Esophagus squamous epithelium (tissue), 5 donors: ENCODE measurements around the gene RAB27B. TPM values are rescaled to one million over a fixed set of nuclear protein-coding genes. Genes with fewer than 3 reads are reported as not detected.
A peak's percentile ranks its signal among the peaks of the same experiment; 100 is the strongest.

Experiments
- DNase-seq: peaks from one replicate; lab custom pipeline; 2025; lab: John Stamatoyannopoulos, UW
- H3K27ac ChIP-seq, 4 donors: fragments of 200-600 bp; sonication (generic); one replicate each; pipeline ENCODE4 v1.5.1; 2016 to 2019; ENCODE audit warnings: mild to moderate bottlenecking in 1 of 4
- H3K27me3 ChIP-seq, 4 donors: fragments of 200-600 bp; sonication (generic); 1 replicate in 3 of 4; 2 replicates in 1 of 4; pipeline versions ENCODE4 v1.5.1 to v1.6.0; 2017 to 2021; ENCODE audit warnings: antibody characterized with exemption in 1 of 4
- H3K36me3 ChIP-seq, 3 donors: fragments of 200-600 bp; sonication (generic); one replicate each; pipeline ENCODE4 v1.5.1; 2016 to 2019
- H3K4me1 ChIP-seq, 3 donors: fragments of 200-600 bp; sonication (generic); one replicate each; pipeline ENCODE4 v1.5.1; 2017 to 2019
- H3K4me3 ChIP-seq, 4 donors: fragments of 200-600 bp; sonication (generic); 1 replicate in 3 of 4; 2 replicates in 1 of 4; pipeline ENCODE4 v1.5.1; 2016 to 2019; ENCODE audit warnings: mild to moderate bottlenecking in 2 of 4, moderate library complexity in 1 of 4
- H3K9me3 ChIP-seq, 3 donors: fragments of 200-600 bp; sonication (generic); one replicate each; pipeline ENCODE4 v1.5.1; 2016 to 2019
- POLR2A ChIP-seq, 4 donors: fragments of 450-650 bp; IDR thresholded peaks; one replicate each; pipeline ENCODE4 v1.6.1; 2017; ENCODE audit warnings: antibody characterized with exemption in 4 of 4, mild to moderate bottlenecking in 4 of 4, moderate library complexity in 3 of 4
- WGBS, 2 donors: methylation state at CpG; one replicate each; pipeline ENCODE4 v1.1.5; 2018; 5-methylcytosine and 5-hydroxymethylcytosine counted together
- intact Hi-C: fragments of 100-400 bp; cut with DNase I; formaldehyde crosslinking; loops from one replicate; pipeline ENCODE4 v1.15.0; 2022
- total RNA-seq, 4 donors: library from RNA; depleted of rRNA; stranded (reverse); fragments of >200 nt; gene quantifications; one replicate each; pipeline ENCODE4 v1.1.0, GENCODE V29; 2016
- TF ChIP-seq, protein P1 (sequence below), 6 experiments: fragments of 450-650 bp in 4 of 6; fragments of 200-600 bp in 2 of 6; sonication (generic) in 2 of 6; IDR thresholded peaks; one replicate each; pipeline ENCODE4 v1.5.1; 2016 to 2019; ENCODE audit warnings: antibody characterized with exemption in 6 of 6, mild to moderate bottlenecking in 4 of 6, moderate library complexity in 4 of 6
- donor health status: DM: yes; HTN: yes; CAD: no.

Gene RAB27B
- total RNA-seq, 4 donors from 2014 or later: 17.5 to 35.9 (median 32.1) TPM

- Histone ChIP-seq H3K27me3 (no peaks in the 10 kb centered on the region), H3K36me3 (no peaks in the 10 kb centered on the region), H3K27ac (peak overlapping the region; percentile 1 to 89 (median 86)), H3K4me3 (peak overlapping the region; percentile 52 to 65 (median 56)), H3K4me1 (peaks cover 0 to 45% (median 0%) of the 10 kb centered on the region in 3 donors), H3K9me3 (peaks cover 0 to 7% (median 0%) of the 10 kb centered on the region in 3 donors)
- intact Hi-C loops: no loop called here
- no peak for DNase-seq
- 21 to 26% methylated on average over 2 of the region's 2 CpGs for WGBS, 2 donors
- TF ChIP-seq, protein P1, sequence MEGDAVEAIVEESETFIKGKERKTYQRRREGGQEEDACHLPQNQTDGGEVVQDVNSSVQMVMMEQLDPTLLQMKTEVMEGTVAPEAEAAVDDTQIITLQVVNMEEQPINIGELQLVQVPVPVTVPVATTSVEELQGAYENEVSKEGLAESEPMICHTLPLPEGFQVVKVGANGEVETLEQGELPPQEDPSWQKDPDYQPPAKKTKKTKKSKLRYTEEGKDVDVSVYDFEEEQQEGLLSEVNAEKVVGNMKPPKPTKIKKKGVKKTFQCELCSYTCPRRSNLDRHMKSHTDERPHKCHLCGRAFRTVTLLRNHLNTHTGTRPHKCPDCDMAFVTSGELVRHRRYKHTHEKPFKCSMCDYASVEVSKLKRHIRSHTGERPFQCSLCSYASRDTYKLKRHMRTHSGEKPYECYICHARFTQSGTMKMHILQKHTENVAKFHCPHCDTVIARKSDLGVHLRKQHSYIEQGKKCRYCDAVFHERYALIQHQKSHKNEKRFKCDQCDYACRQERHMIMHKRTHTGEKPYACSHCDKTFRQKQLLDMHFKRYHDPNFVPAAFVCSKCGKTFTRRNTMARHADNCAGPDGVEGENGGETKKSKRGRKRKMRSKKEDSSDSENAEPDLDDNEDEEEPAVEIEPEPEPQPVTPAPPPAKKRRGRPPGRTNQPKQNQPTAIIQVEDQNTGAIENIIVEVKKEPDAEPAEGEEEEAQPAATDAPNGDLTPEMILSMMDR (IDR thresholded peaks at IDR 0.05): no peak
- TF ChIP-seq POLR2A (IDR thresholded peaks at IDR 0.05): no peak
Observed at GRCh38 chr18:54828986-54829385, 709 bp downstream of the RAB27B start.

GRCh38 chr18:54829856-54830255, 1.6 kb downstream of the RAB27B start:
- peaks cover 0 to 45% (median 0%) of the 10 kb centered on the region in 3 donors for H3K4me1 ChIP-seq
- peaks cover 0 to 7% (median 0%) of the 10 kb centered on the region in 3 donors for H3K9me3 ChIP-seq
- peak overlapping the region; percentile 59 to 89 (median 86) for H3K27ac ChIP-seq
- WGBS, 2 donors: 22 to 42% methylated on average over 1 of the region's 1 CpG
- H3K4me3 ChIP-seq: peak overlapping the region; percentile 52 to 65 (median 56)
- no peak for DNase-seq
- TF ChIP-seq, protein P1 (IDR thresholded peaks at IDR 0.05): no peak
- no peak for TF ChIP-seq POLR2A (IDR thresholded peaks at IDR 0.05)
- no peaks in the 10 kb centered on the region for H3K27me3 ChIP-seq
- H3K36me3 ChIP-seq: no peaks in the 10 kb centered on the region
- intact Hi-C loops: no loop called here

- intact Hi-C loops: no loop called here
Observed at GRCh38 chr18:54830260-54830659, 2.0 kb downstream of the RAB27B start.

DNA sequence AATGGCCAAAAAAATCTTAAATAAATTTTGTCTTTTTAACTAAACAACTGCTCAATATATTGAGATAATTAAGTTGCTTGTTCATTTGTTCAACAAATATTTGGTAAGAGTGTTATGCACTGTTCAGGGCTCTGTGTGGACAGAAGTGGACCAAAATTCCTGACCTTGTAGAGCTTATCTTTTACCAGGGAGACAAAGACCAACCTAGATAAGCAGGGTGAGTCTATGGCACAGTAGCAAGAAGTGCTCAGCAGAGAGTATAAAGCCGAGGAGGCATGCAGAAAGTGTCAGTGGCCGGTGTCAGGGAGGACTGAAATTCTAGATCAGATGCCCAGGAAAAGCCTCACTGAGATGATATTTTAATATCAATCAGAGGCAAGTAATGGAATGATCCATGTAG, 2.6 kb downstream of the RAB27B start:
- TF ChIP-seq, protein P1 (IDR thresholded peaks at IDR 0.05): no peak
- no peak for TF ChIP-seq POLR2A (IDR thresholded peaks at IDR 0.05)
- H3K36me3 ChIP-seq: no peaks in the 10 kb centered on the region
- H3K9me3 ChIP-seq: peaks cover 0 to 7% (median 0%) of the 10 kb centered on the region in 3 donors
- WGBS, 2 donors: 89 to 90% methylated on average over 2 of the region's 2 CpGs
- intact Hi-C loops: no loop called here
- H3K4me3 ChIP-seq: peak overlapping the region in 1 of 4 donors; percentile 4
- H3K27ac ChIP-seq: peak overlapping the region; percentile 11 to 89 (median 86)
- H3K4me1 ChIP-seq: peaks cover 0 to 45% (median 0%) of the 10 kb centered on the region in 3 donors
- DNase-seq: no peak
- H3K27me3 ChIP-seq: no peaks in the 10 kb centered on the region

More at GRCh38 chr18:54830260-54830659, 2.0 kb downstream of the RAB27B start:
- Histone ChIP-seq H3K36me3 (no peaks in the 10 kb centered on the region), H3K9me3 (peaks cover 0 to 7% (median 0%) of the 10 kb centered on the region in 3 donors), H3K4me3 (peak overlapping the region; percentile 52 to 65 (median 56)), H3K4me1 (peaks cover 0 to 45% (median 0%) of the 10 kb centered on the region in 3 donors), H3K27ac (peak overlapping the region; percentile 59 to 89 (median 86)), H3K27me3 (no peaks in the 10 kb centered on the region)
- TF ChIP-seq, protein P1 (IDR thresholded peaks at IDR 0.05): no peak
- no peak for TF ChIP-seq POLR2A (IDR thresholded peaks at IDR 0.05)
- WGBS, 2 donors: 27 to 64% methylated on average over 1 of the region's 1 CpG
- no peak for DNase-seq

DNA sequence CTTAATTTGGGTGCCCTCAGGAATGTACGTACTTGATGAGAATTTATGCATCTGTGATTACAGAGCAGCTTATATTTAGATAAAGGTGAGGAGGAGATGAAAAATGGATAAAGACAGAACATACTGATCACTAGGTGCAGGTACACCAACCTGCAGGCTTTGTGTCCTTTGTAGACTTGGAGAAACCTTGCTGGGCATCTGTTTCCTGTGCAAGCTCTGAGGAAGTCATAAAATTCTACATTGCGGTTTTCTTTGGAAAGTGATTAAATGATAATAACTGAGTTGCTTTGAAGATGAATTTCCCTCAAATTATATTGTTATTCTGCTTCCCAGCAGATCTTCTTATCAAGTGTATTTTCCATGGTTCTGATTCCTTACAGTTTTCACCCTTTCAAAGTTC, 7.7 kb downstream of the RAB27B start:
- TF ChIP-seq, protein P1 (IDR thresholded peaks at IDR 0.05): no peak
- TF ChIP-seq POLR2A (IDR thresholded peaks at IDR 0.05): no peak
- Histone ChIP-seq H3K9me3 (peaks cover 0 to 7% (median 0%) of the 10 kb centered on the region in 3 donors), H3K27ac (no peak overlapping the region), H3K4me3 (no peak overlapping the region), H3K27me3 (no peaks in the 10 kb centered on the region), H3K36me3 (no peaks in the 10 kb centered on the region), H3K4me1 (peaks cover 0 to 13% (median 0%) of the 10 kb centered on the region in 3 donors)
- 69 to 80% methylated on average over 2 of the region's 2 CpGs for WGBS, 2 donors
- intact Hi-C loops: no loop called here
- DNase-seq: no peak
